Fibroblast of the aortic adventitia (primary cell): Measurements from ENCODE around the gene VAV2. TPM values are rescaled to one million over a fixed set of nuclear protein-coding genes. Genes with fewer than 3 reads are reported as not detected.

ENCODE experiments used
- DNase-seq: peaks from one replicate; pipeline ENCODE4 v3.0.0-alpha.2; 2010; ENCODE audit warnings: low read depth
- H3K4me3 ChIP-seq: 2 replicates; pipeline ENCODE4 v1.5.1; 2011; ENCODE audit warnings: low read depth, mild to moderate bottlenecking, control low read depth, low read length, moderate library complexity
- total RNA-seq: library from RNA; depleted of rRNA; stranded (reverse); fragments of >200 nt; gene quantifications from 2 replicates; pipeline ENCODE4 v1.2.3, GENCODE V29; 2012; ENCODE audit warnings: low replicate concordance
- TF ChIP-seq, protein P1 (sequence below): IDR thresholded peaks from 2 replicates; pipeline ENCODE4 v1.5.1; 2011; ENCODE audit warnings: mild to moderate bottlenecking, low read length, control low read depth, inconsistent platforms; ENCODE audit not compliant: insufficient read depth

VAV2 gene
- total RNA-seq, 1 donor, result 10.9 TPM

DNA sequence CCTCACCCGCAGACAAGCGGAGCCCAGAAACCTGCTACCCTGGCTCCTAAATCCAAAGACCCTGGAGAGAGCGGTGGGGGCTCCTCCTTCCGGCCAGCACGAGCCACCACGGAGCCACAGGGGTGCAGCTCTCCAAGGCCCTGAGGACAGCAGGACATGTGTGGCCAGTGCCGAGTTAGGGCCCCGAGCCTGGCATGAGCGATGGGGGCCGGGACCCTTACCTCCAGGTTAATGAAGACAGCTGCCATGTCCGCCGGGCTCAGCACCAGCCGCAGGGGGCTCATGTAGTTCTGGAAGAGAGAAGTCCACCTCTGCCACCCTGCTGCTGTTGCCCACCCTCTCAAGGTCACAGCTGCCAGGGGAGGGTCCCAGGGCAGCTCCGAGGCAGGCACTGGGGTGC, 185.1 kb downstream of the VAV2 start:
- TF ChIP-seq, protein P1, sequence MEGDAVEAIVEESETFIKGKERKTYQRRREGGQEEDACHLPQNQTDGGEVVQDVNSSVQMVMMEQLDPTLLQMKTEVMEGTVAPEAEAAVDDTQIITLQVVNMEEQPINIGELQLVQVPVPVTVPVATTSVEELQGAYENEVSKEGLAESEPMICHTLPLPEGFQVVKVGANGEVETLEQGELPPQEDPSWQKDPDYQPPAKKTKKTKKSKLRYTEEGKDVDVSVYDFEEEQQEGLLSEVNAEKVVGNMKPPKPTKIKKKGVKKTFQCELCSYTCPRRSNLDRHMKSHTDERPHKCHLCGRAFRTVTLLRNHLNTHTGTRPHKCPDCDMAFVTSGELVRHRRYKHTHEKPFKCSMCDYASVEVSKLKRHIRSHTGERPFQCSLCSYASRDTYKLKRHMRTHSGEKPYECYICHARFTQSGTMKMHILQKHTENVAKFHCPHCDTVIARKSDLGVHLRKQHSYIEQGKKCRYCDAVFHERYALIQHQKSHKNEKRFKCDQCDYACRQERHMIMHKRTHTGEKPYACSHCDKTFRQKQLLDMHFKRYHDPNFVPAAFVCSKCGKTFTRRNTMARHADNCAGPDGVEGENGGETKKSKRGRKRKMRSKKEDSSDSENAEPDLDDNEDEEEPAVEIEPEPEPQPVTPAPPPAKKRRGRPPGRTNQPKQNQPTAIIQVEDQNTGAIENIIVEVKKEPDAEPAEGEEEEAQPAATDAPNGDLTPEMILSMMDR, result no peak
- no peak for DNase-seq
- H3K4me3 ChIP-seq, result no peak overlapping the region

DNA sequence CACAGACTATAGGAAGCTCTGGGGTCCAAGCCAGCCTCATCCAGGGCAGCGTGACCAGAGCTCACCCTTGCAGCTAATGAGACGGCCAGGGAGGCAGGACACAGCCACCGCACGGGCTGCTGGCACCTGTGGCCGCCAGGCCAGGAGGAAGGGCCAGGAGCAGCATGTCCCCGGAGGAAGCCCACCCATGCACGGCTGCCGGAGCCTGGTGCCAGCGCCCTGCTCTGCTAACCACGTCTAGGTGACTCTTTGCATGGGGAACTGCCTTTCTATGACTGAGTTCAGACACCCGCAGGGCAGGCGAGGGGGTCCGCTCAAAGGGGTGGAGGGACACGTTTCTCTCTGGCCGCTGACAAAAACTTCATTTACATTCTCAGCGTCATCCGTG, 185.5 kb downstream of the VAV2 start:
- H3K4me3 ChIP-seq, result no peak overlapping the region
- no peak for DNase-seq
- TF ChIP-seq, protein P1, result no peak

DNA sequence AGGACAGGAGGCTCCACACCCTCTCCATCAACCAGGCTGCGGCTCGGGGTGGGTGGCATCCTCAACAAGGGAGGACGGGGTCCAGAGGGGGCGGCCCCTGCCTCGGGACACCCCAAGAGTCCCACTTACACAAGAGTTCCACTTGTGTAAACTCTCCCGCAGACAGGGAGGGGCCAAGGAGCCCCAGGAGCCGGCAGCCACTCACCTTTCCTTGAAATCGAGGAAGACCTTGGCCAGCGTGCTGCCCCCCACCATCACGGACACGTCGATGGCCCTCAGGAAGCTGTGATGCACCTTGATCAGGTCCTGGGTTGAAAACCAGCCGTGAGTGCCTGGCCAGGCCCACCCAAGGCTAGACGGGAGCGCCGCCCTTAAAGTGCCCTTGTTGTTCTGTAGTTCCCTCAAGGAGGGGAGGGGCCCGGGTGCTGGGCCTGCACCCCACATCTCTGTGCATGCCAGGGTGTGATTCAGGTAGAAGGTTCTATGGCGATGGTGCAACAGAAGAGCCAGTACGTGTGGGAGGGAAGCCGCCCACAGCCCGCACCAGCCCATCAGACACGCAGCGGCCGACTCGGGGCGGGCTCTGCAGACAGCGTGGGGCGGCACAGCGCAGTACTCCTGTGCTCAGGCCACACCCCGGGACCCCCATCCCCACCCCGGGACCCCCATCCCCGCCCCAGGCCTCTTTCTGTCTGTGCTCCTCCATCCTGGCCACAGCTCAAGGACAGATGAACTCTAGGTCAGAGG, 186.1 kb downstream of the VAV2 start:
- TF ChIP-seq, protein P1, result no peak
- DNase-seq, result no peak
- no peak overlapping the region for H3K4me3 ChIP-seq

DNA sequence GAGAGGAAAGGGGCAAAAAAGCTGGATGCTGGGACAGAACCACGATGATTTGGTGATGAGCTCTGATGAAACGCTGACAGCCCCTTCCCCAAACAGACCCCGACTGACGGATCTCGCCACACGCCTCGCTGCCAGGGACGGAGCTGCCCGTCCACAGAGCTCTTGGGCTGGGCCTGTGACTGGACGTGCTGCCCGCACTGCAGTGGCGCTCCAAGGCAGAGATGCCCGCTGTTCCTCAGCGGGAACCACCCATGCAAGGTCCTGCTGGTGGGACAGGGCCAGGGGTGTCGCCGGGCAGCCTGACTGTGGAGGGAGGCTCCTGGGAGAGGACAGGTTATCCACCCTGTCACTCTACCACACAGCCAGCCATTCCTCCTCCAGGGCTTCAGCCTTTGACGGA, 187.9 kb downstream of the VAV2 start:
- TF ChIP-seq, protein P1, result no peak
- H3K4me3 ChIP-seq, result no peak overlapping the region
- no peak for DNase-seq

DNA sequence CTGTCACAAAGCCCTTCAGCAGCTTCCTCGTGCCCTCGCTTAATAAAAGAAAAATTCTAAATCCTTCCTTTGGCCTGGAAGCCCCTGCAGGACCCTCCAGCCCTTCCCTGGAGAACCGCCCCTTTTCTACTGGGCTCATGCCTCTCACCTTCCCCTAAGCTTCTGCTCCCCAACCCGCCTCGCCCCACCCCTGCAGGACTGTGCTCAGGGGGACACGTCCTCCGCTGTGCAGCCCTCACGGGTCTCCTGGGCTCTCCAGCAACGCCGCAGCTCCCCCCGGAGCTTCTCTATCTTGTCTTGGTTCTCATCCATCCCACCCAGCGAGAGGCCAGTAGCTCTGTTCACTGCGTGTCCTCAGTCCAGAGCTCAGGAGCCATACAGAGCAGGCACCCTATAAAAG, 188.4 kb downstream of the VAV2 start:
- no peak for DNase-seq
- TF ChIP-seq, protein P1, result no peak
- H3K4me3 ChIP-seq, result no peak overlapping the region

DNA sequence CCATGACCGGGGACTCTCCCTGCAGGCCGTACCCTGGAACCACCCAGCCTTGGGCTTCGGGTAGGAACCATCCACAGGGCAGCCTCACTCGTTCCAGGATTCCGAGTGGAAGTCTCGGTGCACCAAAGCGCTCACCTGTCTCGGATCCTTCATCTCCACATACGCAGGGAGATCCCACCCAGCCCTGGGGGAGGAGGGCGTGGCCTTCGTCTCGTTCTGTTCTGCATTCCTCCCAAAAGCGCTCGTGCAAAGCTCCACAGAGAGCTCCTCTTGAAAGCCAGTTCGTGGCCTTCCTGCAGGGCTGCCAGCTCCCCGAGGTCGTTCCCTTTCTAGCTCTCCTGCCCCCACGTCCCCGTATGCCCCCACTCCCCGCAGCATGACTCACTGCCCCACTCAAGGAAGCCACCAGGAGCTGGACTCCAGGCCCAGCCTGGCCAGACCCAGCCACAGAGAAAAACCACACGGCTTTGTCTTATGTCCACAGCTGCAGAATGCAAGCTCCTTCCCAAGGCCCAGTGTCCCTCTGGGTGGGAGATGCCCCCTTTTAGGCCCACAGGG, 189.0 kb downstream of the VAV2 start:
- peak; percentile 3 for DNase-seq
- TF ChIP-seq, protein P1, result no peak
- no peak overlapping the region for H3K4me3 ChIP-seq
